GM18511 (cell line): Measurements from ENCODE around the gene EPS15.
"Not testable (repeated sequence)": the region's sequence is repeated elsewhere in the genome, so short reads cannot be mapped to it uniquely, and the experiment has no call there.

Experiments used
- ATAC-seq: cut with Tn5 transposase; IDR thresholded peaks from one replicate; pipeline ENCODE4 v1.9.1; 2021; ENCODE audit warnings: mild to moderate bottlenecking, moderate library complexity; ENCODE audit not compliant: unreplicated experiment

Gene EPS15

GRCh38 chr1:51519048-51519864 lies at the start of gene EPS15:
TSS of gene EPS15 (minus strand) at chr1:51519266. CDS start at chr1:51519231, 35 bp downstream.
- ATAC-seq = peak; percentile 55

- ATAC-seq = no peak
Observed at GRCh38 chr1:51568231-51568935, 49.3 kb upstream of the EPS15 start.

GRCh38 chr1:51567653-51568052 lies 48.6 kb upstream of the EPS15 start:
- no peak for ATAC-seq

GRCh38 chr1:51566260-51566659 lies 47.2 kb upstream of the EPS15 start:
- ATAC-seq = no peak

GRCh38 chr1:51565009-51565408 lies 45.9 kb upstream of the EPS15 start:
- ATAC-seq = no peak

- ATAC-seq = no peak
Observed at GRCh38 chr1:51564124-51564523, 45.1 kb upstream of the EPS15 start.

- no peak for ATAC-seq
Observed at GRCh38 chr1:51561702-51562101, 42.6 kb upstream of the EPS15 start.

- not testable (repeated sequence) for ATAC-seq
Observed at GRCh38 chr1:51560895-51561294, 41.8 kb upstream of the EPS15 start.

GRCh38 chr1:51560034-51560433 lies 41.0 kb upstream of the EPS15 start:
- no peak for ATAC-seq

- no peak for ATAC-seq
Observed at GRCh38 chr1:51559501-51559900, 40.4 kb upstream of the EPS15 start.

- ATAC-seq = no peak
Observed at GRCh38 chr1:51559064-51559500, 40.0 kb upstream of the EPS15 start.

- ATAC-seq = no peak
Observed at GRCh38 chr1:51558375-51558924, 39.4 kb upstream of the EPS15 start.

- ATAC-seq = no peak
Observed at GRCh38 chr1:51557168-51557567, 38.1 kb upstream of the EPS15 start.

- no peak for ATAC-seq
Observed at GRCh38 chr1:51555866-51556619, 37.0 kb upstream of the EPS15 start.

GRCh38 chr1:51553911-51554310 lies 34.8 kb upstream of the EPS15 start:
- no peak for ATAC-seq

- ATAC-seq = no peak
Observed at GRCh38 chr1:51552929-51553807, 34.1 kb upstream of the EPS15 start.

GRCh38 chr1:51551848-51552296 lies 32.8 kb upstream of the EPS15 start:
- ATAC-seq = no peak

- no peak for ATAC-seq
Observed at GRCh38 chr1:51551081-51551480, 32.0 kb upstream of the EPS15 start.

GRCh38 chr1:51549901-51550300 lies 30.8 kb upstream of the EPS15 start:
- ATAC-seq = no peak

GRCh38 chr1:51549016-51549619 lies 30.1 kb upstream of the EPS15 start:
- ATAC-seq = no peak
